ENCODE results near the gene MAPKAPK2.

DNA sequence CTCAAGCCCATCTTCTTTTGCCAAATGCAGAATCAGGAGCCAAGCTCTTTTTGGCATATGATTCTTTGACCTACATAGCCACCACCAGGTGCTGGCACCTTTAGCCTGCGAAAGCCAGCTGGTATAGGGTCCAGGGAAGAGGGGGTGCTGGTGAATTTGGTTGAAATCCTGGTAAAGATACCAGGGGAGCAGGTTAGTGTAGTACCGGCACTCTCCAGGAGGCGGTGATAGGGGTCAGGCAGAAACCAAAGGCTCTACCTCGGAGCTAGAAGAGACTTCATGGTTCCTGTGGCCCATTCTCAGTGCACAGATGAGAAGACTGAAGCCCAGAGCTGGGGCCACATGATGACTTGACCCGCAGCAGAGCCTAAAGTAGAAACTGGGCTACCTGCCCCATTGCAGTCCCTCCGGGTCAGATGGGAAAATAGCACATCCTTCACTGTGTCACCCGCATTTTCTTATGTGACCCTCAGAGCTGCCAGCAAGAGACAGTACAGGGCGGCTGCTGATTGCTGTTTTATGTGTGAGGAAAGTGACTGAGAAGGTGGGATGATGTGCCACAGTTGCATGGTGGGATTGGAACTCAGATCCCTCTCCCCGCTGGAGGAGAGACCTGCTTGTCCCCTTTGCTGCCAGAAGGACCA is 49.9 kb downstream of the MAPKAPK2 start:
- TF ChIP-seq EZH2phosphoT487 (IDR thresholded peaks at IDR 0.05; ENCODE audit: insufficient read depth, low read depth): no peak
- TF ChIP-seq EZH2 (IDR thresholded peaks at IDR 0.05; ENCODE audit: insufficient read depth, poor library complexity, severe bottlenecking): no peak

Measured in GM23248 (cell line).